A549 (cell line): ENCODE results near the gene ABCC9. TPM values are rescaled to one million over a fixed set of nuclear protein-coding genes. Genes with fewer than 3 reads are reported as not detected.
"Not testable (repeated sequence)": the region's sequence is repeated elsewhere in the genome, so short reads cannot be mapped to it uniquely, and the experiment has no call there.

Experiments used
- ATAC-seq, 2 experiments: fragments of 200-7000 bp in 1 of 2; fragments of >200 bp in 1 of 2; cut with Nextera tagmentation in 1 of 2; cut with Tn5 transposase in 1 of 2; 3 replicates each; pipeline versions ENCODE4 v1.8.0 to v1.9.1; 2018 to 2020; ENCODE audit warnings: mild to moderate bottlenecking in 1 of 2, moderate library complexity in 1 of 2
- CTCF ChIA-PET: fragments of 300-600 bp; sonication (Branson Sonifier 250); formaldehyde crosslinking; extraction: SDS; loops from one replicate; lab custom pipeline; 2021; ENCODE audit warnings: antibody characterized with exemption, inconsistent platforms; lab: Yijun Ruan, JAX
- POLR2A ChIA-PET: fragments of 350-600 bp; formaldehyde crosslinking; extraction: SDS; loops from one replicate; lab custom pipeline; 2021; ENCODE audit warnings: antibody characterized with exemption, inconsistent platforms; lab: Yijun Ruan, JAX
- DNase-seq, 2 experiments: peaks; one replicate each; pipeline versions ENCODE4 v3.0.0 to v3.0.0-alpha.2; 2011 to 2016; ENCODE audit warnings: low read depth in 1 of 2, low spot score in 1 of 2
- FAIRE-seq: peaks from 2 replicates; lab custom pipeline; 2011; peaks lifted over from hg19 to GRCh38; lab: Jason Lieb, UNC
- H3K27ac ChIP-seq, 2 experiments: fragments of >200 bp; sonication (Bioruptor Twin); formaldehyde crosslinking; 3 replicates each; pipeline ENCODE4 v1.5.1; 2016 to 2017
- H3K4me1 ChIP-seq: fragments of >200 bp; sonication (Bioruptor Twin); formaldehyde crosslinking; 3 replicates; pipeline ENCODE4 v1.6.1; 2016
- H3K4me2 ChIP-seq: fragments of >200 bp; sonication (Bioruptor Twin); formaldehyde crosslinking; 3 replicates; pipeline ENCODE4 v1.6.1; 2016
- H3K4me3 ChIP-seq: fragments of >200 bp; sonication (Bioruptor Twin); formaldehyde crosslinking; 3 replicates; pipeline ENCODE4 v1.5.1; 2016
- H3K9me3 ChIP-seq: fragments of >200 bp; sonication (Bioruptor Twin); formaldehyde crosslinking; 3 replicates; pipeline ENCODE4 v1.6.1; 2016
- CBX2 ChIP-seq: fragments of 200-600 bp; sonication (generic); IDR thresholded peaks from 2 replicates; pipeline ENCODE4 v1.6.1; 2016; ENCODE audit warnings: low read depth, mild to moderate bottlenecking, borderline replicate concordance
- CTCF ChIP-seq: fragments of >200 bp; sonication (Bioruptor Twin); formaldehyde crosslinking; IDR thresholded peaks from 3 replicates; pipeline ENCODE4 v1.5.1; 2016
- ESRRA ChIP-seq: fragments of 150-350 bp; IDR thresholded peaks from 2 replicates; pipeline ENCODE4 v1.6.1; 2014; ENCODE audit warnings: mild to moderate bottlenecking, low read length, borderline replicate concordance
- HMGXB4 ChIP-seq: fragments of 250-450 bp; sonication (Bioruptor Pico); IDR thresholded peaks from 2 replicates; pipeline ENCODE4 v1.5.0; 2021; ENCODE audit warnings: mild to moderate bottlenecking, moderate library complexity, borderline replicate concordance
- HOXB13 ChIP-seq: fragments of 250-450 bp; sonication (Bioruptor Pico); IDR thresholded peaks from 2 replicates; pipeline ENCODE4 v1.5.0; 2020; ENCODE audit warnings: low read depth, mild to moderate bottlenecking, moderate library complexity
- HOXB5 ChIP-seq: fragments of 250-450 bp; sonication (Bioruptor Pico); IDR thresholded peaks from 2 replicates; pipeline ENCODE4 v1.5.0; 2020; ENCODE audit warnings: mild to moderate bottlenecking, moderate library complexity
- NPAS2 ChIP-seq: fragments of 250-450 bp; sonication (Bioruptor Pico); IDR thresholded peaks from 2 replicates; pipeline ENCODE4 v1.8.0; 2022; ENCODE audit warnings: mild to moderate bottlenecking, moderate library complexity, borderline replicate concordance
- NR3C1 ChIP-seq: fragments of >200 bp; sonication (Bioruptor Twin); formaldehyde crosslinking; IDR thresholded peaks from 3 replicates; pipeline ENCODE4 v1.6.1; 2017
- PBX3 ChIP-seq: IDR thresholded peaks from 2 replicates; pipeline ENCODE4 v1.6.1; 2012
- PHF8 ChIP-seq: fragments of 200-600 bp; sonication (generic); IDR thresholded peaks from 2 replicates; pipeline ENCODE4 v1.6.1; 2016; ENCODE audit warnings: low read depth, mild to moderate bottlenecking, antibody characterized with exemption, moderate library complexity, borderline replicate concordance
- POLR2AphosphoS2 ChIP-seq: conservative IDR thresholded peaks from 2 replicates; pipeline ENCODE4 v1.6.1; 2012; ENCODE audit warnings: low read length, improper control_type of control experiment, inconsistent platforms
- ZNF302 ChIP-seq: fragments of 250-450 bp; sonication (Bioruptor Pico); IDR thresholded peaks from 2 replicates; pipeline ENCODE4 v1.9.0; 2021; ENCODE audit warnings: inconsistent platforms, mild to moderate bottlenecking, moderate library complexity
- ZSCAN20 ChIP-seq: fragments of 250-450 bp; sonication (Bioruptor Pico); IDR thresholded peaks from 2 replicates; pipeline ENCODE4 v1.8.0; 2022; ENCODE audit warnings: mild to moderate bottlenecking, moderate library complexity
- WGBS: methylation state at CpG from one replicate; pipeline ENCODE4 v1.1.6; 2017; ENCODE audit errors: missing lambda C conversion rate; 5-methylcytosine and 5-hydroxymethylcytosine counted together
- polyA plus RNA-seq, 4 experiments: library from polyadenylated mRNA; depleted of rRNA in 3 of 4; stranded (reverse); fragments of >200 nt; fragmentation: RNase III in 1 of 4; extraction: RNeasy Plus Mini Kit Qiagen cat#74134 plus additional on column Dnase treatment in 1 of 4; gene quantifications; 2 replicates in 3 of 4; 3 replicates in 1 of 4; pipeline ENCODE4 v1.2.3, GENCODE V29; 2011 to 2017

ABCC9 gene
- polyA plus RNA-seq, 2 of the 4 experiments (the other 2 are of a cell fraction): 0.01 TPM; not detected in 1

GRCh38 chr12:21794807-21795595, 146.2 kb downstream of the ABCC9 start:
- POLR2A ChIA-PET, H3K4me2 ChIP-seq, H3K9me3 ChIP-seq, H3K4me1 ChIP-seq, DNase-seq, ATAC-seq, H3K4me3 ChIP-seq, FAIRE-seq, H3K27ac ChIP-seq: not testable (repeated sequence)
- CTCF ChIA-PET: interaction anchor here (0.6 kb wide), 1 partner anchor 473 kb away, joined by 3 read pairs; no protein-coding TSS in a partner anchor
- 54% methylated on average over 2 of the region's 8 CpGs for WGBS

DNA sequence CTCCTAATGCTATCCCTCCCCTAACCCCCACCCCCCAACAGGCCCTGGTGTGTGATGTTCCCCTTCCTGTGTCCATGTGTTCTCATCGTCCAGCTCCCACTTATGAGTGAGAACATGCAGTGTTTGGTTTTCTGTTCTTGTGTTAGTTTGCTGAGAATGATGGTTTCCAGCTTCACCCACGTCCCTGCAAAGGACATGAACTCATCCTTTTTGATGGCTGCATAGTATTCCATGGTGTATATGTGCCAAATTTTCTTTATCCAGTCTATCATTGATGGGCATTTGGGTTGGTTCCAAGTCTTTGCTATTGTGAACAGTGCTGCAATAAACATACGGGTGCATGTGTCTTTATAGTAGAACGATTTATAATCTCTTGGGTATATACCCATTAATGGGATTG, 151.5 kb downstream of the ABCC9 start:
- ATAC-seq, DNase-seq, CTCF ChIA-PET, H3K27ac ChIP-seq, POLR2A ChIA-PET, H3K4me1 ChIP-seq, H3K4me3 ChIP-seq, H3K4me2 ChIP-seq, FAIRE-seq, H3K9me3 ChIP-seq: not testable (repeated sequence)
- 44% methylated on average over 4 of the region's 4 CpGs for WGBS

DNA sequence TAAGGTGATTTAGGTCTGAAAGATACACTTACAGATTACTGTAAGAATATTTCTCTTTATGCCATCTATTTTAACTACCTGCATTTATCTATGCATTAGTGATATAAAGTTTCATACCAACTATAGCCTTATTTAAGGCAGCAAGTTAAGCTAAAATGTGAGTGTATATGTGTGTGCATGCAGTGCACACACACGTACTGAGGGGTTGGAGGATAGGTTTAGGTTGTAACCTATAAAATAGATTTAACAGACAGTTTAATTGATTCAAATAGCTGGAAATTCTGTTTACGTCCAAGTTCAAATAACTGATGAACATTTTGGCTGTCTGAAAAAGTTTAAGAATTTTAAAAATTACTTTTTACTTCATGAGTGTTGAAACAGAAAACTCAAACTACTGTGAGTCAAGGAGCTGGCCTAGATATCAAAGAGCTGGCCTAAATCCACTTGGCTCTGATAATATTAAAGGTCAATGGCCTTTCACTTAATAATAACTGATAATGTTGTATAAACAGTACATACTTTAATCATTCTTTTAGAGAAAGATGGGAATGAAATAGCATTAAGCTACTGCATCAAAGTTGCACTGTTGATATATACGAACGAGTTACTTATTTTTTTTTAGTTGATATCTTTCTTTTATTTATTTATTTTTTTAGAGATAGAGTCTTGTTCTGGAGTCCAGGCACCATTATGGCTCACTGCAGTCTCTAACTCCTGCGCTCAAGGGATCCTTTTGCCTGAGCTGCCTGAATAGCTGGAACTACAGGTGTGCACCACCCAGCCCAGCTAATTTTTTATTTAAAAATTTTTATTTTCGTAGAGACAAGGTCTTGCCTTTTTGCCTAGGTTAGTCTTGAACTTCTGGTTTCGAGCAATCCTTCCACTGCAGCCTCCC, 152.9 kb downstream of the ABCC9 start:
- Histone ChIP-seq H3K4me3 (no peak overlapping the region), H3K4me1 (no peaks in the 10 kb centered on the region), H3K27ac (no peak overlapping the region), H3K4me2 (no peak overlapping the region), H3K9me3 (no peaks in the 10 kb centered on the region)
- TF ChIP-seq POLR2AphosphoS2 (no peak), HOXB5 (CRISPR knock-in tag) (no peak), HOXB13 (CRISPR knock-in tag) (no peak), ZSCAN20 (CRISPR knock-in tag) (no peak), CTCF (no peak), PBX3 (no peak), NPAS2 (no peak), CBX2 (no peak), ESRRA (no peak), HMGXB4 (CRISPR knock-in tag) (no peak), PHF8 (no peak), NR3C1 (no peak), ZNF302 (CRISPR knock-in tag) (no peak)
- 41% methylated on average over 7 of the region's 7 CpGs for WGBS
- DNase-seq: no peak
- ATAC-seq: no peak
- POLR2A ChIA-PET: no interaction called here
- FAIRE-seq: no peak
- CTCF ChIA-PET: interaction anchor here (0.7 kb wide), 1 partner anchor 11 kb away, joined by 3 read pairs; no protein-coding TSS in a partner anchor
